GM18498 (cell line): ENCODE data around the gene RTP3.
"Not testable (repeated sequence)": the region's sequence is repeated elsewhere in the genome, so short reads cannot be mapped to it uniquely, and the experiment has no call there.

Experiments
- ATAC-seq: cut with Tn5 transposase; IDR thresholded peaks from one replicate; pipeline ENCODE4 v1.9.1; 2021; ENCODE audit warnings: mild to moderate bottlenecking, moderate library complexity; ENCODE audit not compliant: unreplicated experiment

Gene RTP3

GRCh38 chr3:46517016-46517783 lies 19.4 kb downstream of the RTP3 start:
- no peak for ATAC-seq

GRCh38 chr3:46517784-46518181 lies 20.0 kb downstream of the RTP3 start:
- ATAC-seq, result no peak

GRCh38 chr3:46519952-46520351 lies 22.2 kb downstream of the RTP3 start:
- no peak for ATAC-seq

GRCh38 chr3:46520531-46520930 lies 22.8 kb downstream of the RTP3 start:
- no peak for ATAC-seq

GRCh38 chr3:46521096-46521495 lies 23.3 kb downstream of the RTP3 start:
- ATAC-seq, result no peak

GRCh38 chr3:46522201-46522600 lies 24.4 kb downstream of the RTP3 start:
- not testable (repeated sequence) for ATAC-seq

- no peak for ATAC-seq
Observed at GRCh38 chr3:46523556-46523955, 25.8 kb downstream of the RTP3 start.

GRCh38 chr3:46524008-46524407 lies 26.2 kb downstream of the RTP3 start:
- ATAC-seq, result no peak

- no peak for ATAC-seq
Observed at GRCh38 chr3:46524832-46525231, 27.1 kb downstream of the RTP3 start.

GRCh38 chr3:46527239-46527638 lies 29.5 kb downstream of the RTP3 start:
- no peak for ATAC-seq

- ATAC-seq, result no peak
Observed at GRCh38 chr3:46533091-46533490, 35.3 kb downstream of the RTP3 start.

- ATAC-seq, result no peak
Observed at GRCh38 chr3:46535746-46536145, 38.0 kb downstream of the RTP3 start.

GRCh38 chr3:46536758-46537157 lies 39.0 kb downstream of the RTP3 start:
- ATAC-seq, result no peak

GRCh38 chr3:46537316-46537715 lies 39.5 kb downstream of the RTP3 start:
- ATAC-seq, result no peak

GRCh38 chr3:46537779-46538178 lies 40.0 kb downstream of the RTP3 start:
- no peak for ATAC-seq

- ATAC-seq, result not testable (repeated sequence)
Observed at GRCh38 chr3:46538425-46538802, 40.6 kb downstream of the RTP3 start.

GRCh38 chr3:46538803-46539442 lies 41.1 kb downstream of the RTP3 start:
- peak; percentile 87 for ATAC-seq

GRCh38 chr3:46539443-46540005 lies 41.7 kb downstream of the RTP3 start:
- no peak for ATAC-seq

- ATAC-seq, result no peak
Observed at GRCh38 chr3:46540550-46540949, 42.8 kb downstream of the RTP3 start.

GRCh38 chr3:46541835-46542234 lies 44.1 kb downstream of the RTP3 start:
- no peak for ATAC-seq

GRCh38 chr3:46542344-46542743 lies 44.6 kb downstream of the RTP3 start:
- no peak for ATAC-seq

- no peak for ATAC-seq
Observed at GRCh38 chr3:46542801-46543201, 45.0 kb downstream of the RTP3 start.
